Nephron (organoid): ENCODE results near the gene GRIN2C.
"Not testable (repeated sequence)": the region's sequence is repeated elsewhere in the genome, so short reads cannot be mapped to it uniquely, and the experiment has no call there.

ENCODE experiments used
- H3K27ac Mint-ChIP-seq, 3 experiments: 2 replicates each; pipeline ENCODE4 v1.8.0; 2020; ENCODE audit warnings: mixed read lengths in 3 of 3, mild to moderate bottlenecking in 2 of 3, moderate library complexity in 1 of 3
- H3K27me3 Mint-ChIP-seq: 2 replicates; pipeline ENCODE4 v1.8.0; 2021; ENCODE audit warnings: low read depth, mild to moderate bottlenecking, moderate library complexity, mixed read lengths
- H3K36me3 Mint-ChIP-seq: 2 replicates; pipeline ENCODE4 v1.8.0; 2020; ENCODE audit warnings: low read depth, mixed read lengths
- H3K4me1 Mint-ChIP-seq: 2 replicates; pipeline ENCODE4 v1.8.0; 2020; ENCODE audit warnings: mixed read lengths
- H3K4me3 Mint-ChIP-seq, 3 experiments: 2 replicates each; pipeline ENCODE4 v1.8.0; 2020; ENCODE audit warnings: mild to moderate bottlenecking in 3 of 3, mixed read lengths in 3 of 3, moderate library complexity in 2 of 3
- H3K9me3 Mint-ChIP-seq: 2 replicates; pipeline ENCODE4 v1.8.0; 2020; ENCODE audit warnings: mixed read lengths
- CTCF ChIP-seq, 3 experiments: fragments of 200-600 bp; sonication (generic); IDR thresholded peaks; one replicate each; pipeline ENCODE4 v1.5.0; 2021; ENCODE audit warnings: antibody characterized with exemption in 3 of 3; ENCODE audit not compliant: unreplicated experiment in 3 of 3

GRIN2C gene

GRCh38 chr17:74859459-74860228 is at the start of gene GRIN2C:
Gene GRIN2C, minus strand, starts transcription at chr17:74859885. Its CDS starts 4,793 bp downstream, at chr17:74855092.
- peak; percentile 22 to 43 (median 39) for TF ChIP-seq CTCF (IDR thresholded peaks at IDR 0.05; ENCODE audit: unreplicated experiment in 3 of 3)
- H3K27ac Mint-ChIP-seq = no peak within 1 kb of the TSS
- peak within 1 kb of the TSS; percentile 62 to 69 (median 67) for H3K4me3 Mint-ChIP-seq
- H3K9me3 Mint-ChIP-seq = no peaks in the 10 kb centered on the region
- H3K4me1 Mint-ChIP-seq = no peaks in the 10 kb centered on the region
- peaks cover 88% of the 10 kb centered on the region for H3K27me3 Mint-ChIP-seq
- no peaks in the 10 kb centered on the region for H3K36me3 Mint-ChIP-seq

GRCh38 chr17:74909097-74909496 is 49.4 kb upstream of the GRIN2C start:
- H3K4me1 Mint-ChIP-seq, H3K9me3 Mint-ChIP-seq, H3K27ac Mint-ChIP-seq, H3K36me3 Mint-ChIP-seq, H3K4me3 Mint-ChIP-seq: not testable (repeated sequence)
- peaks cover 48% of the 10 kb centered on the region for H3K27me3 Mint-ChIP-seq

- Mint-ChIP-seq H3K36me3 (no peaks in the 10 kb centered on the region), H3K27ac (no peak overlapping the region), H3K27me3 (peaks cover 50% of the 10 kb centered on the region), H3K9me3 (no peaks in the 10 kb centered on the region), H3K4me3 (no peak overlapping the region), H3K4me1 (no peaks in the 10 kb centered on the region)
- TF ChIP-seq CTCF (IDR thresholded peaks at IDR 0.05; ENCODE audit: unreplicated experiment in 3 of 3) = no peak
These were observed 47.3 kb upstream of the GRIN2C start for GRCh38 chr17:74907012-74907411.

GRCh38 chr17:74906214-74906793 is 46.6 kb upstream of the GRIN2C start:
- H3K27me3 Mint-ChIP-seq = peaks cover 52% of the 10 kb centered on the region
- H3K27ac Mint-ChIP-seq, H3K4me3 Mint-ChIP-seq, H3K36me3 Mint-ChIP-seq, H3K4me1 Mint-ChIP-seq, H3K9me3 Mint-ChIP-seq: not testable (repeated sequence)

- Mint-ChIP-seq H3K36me3 (no peaks in the 10 kb centered on the region), H3K27me3 (peaks cover 54% of the 10 kb centered on the region), H3K4me1 (no peaks in the 10 kb centered on the region), H3K9me3 (no peaks in the 10 kb centered on the region), H3K27ac (no peak overlapping the region), H3K4me3 (no peak overlapping the region)
- no peak for TF ChIP-seq CTCF (IDR thresholded peaks at IDR 0.05; ENCODE audit: unreplicated experiment in 3 of 3)
These were observed 45.2 kb upstream of the GRIN2C start for GRCh38 chr17:74904687-74905409.

GRCh38 chr17:74903671-74904070 is 44.0 kb upstream of the GRIN2C start:
- no peaks in the 10 kb centered on the region for H3K4me1 Mint-ChIP-seq
- H3K4me3 Mint-ChIP-seq = no peak overlapping the region
- no peak overlapping the region for H3K27ac Mint-ChIP-seq
- H3K9me3 Mint-ChIP-seq = no peaks in the 10 kb centered on the region
- no peak for TF ChIP-seq CTCF (IDR thresholded peaks at IDR 0.05; ENCODE audit: unreplicated experiment in 3 of 3)
- peaks cover 50% of the 10 kb centered on the region for H3K27me3 Mint-ChIP-seq
- H3K36me3 Mint-ChIP-seq = no peaks in the 10 kb centered on the region
